Activated CD4-positive, alpha-beta T cell treated with anti-CD3 and anti-CD28 coated beads for 24 hours (primary cell): ENCODE results near the gene GPR85.
"Not testable (repeated sequence)": the region's sequence is repeated elsewhere in the genome, so short reads cannot be mapped to it uniquely, and the experiment has no call there.

ENCODE experiments used
- DNase-seq, 2 donors: peaks; one replicate each; pipeline ENCODE4 v3.0.0-alpha.2; 2020; ENCODE audit warnings: low read depth in 2 of 2

Gene GPR85, protein sequence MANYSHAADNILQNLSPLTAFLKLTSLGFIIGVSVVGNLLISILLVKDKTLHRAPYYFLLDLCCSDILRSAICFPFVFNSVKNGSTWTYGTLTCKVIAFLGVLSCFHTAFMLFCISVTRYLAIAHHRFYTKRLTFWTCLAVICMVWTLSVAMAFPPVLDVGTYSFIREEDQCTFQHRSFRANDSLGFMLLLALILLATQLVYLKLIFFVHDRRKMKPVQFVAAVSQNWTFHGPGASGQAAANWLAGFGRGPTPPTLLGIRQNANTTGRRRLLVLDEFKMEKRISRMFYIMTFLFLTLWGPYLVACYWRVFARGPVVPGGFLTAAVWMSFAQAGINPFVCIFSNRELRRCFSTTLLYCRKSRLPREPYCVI

DNA sequence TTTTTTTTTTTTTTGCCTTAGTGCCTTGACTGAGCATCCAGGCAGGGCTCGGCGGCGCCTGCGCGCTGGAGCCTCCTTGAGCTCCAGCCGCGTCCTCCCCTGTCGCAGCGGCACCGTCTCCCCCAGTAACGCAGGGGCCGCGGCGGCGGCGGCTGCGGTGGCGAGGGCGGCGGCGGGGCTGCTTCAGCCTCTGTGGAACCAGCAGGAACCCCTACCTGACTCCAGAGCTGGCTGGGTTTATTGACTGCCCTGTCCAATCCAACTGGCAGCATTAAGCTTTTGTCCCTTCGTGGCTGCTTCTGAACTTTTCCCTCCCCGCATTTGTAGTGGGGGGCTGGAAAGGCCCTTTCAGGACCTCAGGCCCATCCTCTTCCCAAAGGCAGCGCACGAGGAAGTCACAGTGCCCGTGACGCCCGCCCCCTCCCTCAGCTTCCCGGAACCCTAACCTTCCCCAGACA is at the start of gene GPR85:
Gene GPR85, minus strand, starts transcription at position 397 of the 458 bp plus-strand sequence. CDS start 2,106 bp downstream, outside the sequence.
- no peak for DNase-seq

GRCh38 chr7:113134025-113134424 is 47.4 kb upstream of the GPR85 start:
- DNase-seq: no peak

DNA sequence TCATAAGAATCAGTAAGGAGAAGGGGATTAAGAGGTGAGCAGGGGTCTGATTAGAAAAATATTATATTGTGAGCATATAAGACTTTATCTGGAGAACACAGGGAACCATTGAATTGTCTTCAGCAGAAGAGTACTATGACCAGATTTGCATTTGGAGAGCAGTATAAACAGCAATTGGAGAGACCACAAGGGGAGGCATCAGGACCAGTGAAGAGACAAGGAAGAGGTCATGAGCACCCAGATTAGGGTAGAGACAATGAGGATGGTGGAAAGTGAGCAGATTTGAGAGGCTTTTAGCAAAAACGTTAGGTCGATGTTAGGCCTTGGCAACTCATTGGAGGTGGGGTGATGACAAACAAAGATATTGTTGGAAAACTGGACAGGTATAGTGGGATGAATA is 44.7 kb upstream of the GPR85 start:
- no peak for DNase-seq

- no peak for DNase-seq
These were observed 41.4 kb upstream of the GPR85 start for GRCh38 chr7:113128031-113128430.

GRCh38 chr7:113125728-113126127 is 39.1 kb upstream of the GPR85 start:
- no peak for DNase-seq

DNA sequence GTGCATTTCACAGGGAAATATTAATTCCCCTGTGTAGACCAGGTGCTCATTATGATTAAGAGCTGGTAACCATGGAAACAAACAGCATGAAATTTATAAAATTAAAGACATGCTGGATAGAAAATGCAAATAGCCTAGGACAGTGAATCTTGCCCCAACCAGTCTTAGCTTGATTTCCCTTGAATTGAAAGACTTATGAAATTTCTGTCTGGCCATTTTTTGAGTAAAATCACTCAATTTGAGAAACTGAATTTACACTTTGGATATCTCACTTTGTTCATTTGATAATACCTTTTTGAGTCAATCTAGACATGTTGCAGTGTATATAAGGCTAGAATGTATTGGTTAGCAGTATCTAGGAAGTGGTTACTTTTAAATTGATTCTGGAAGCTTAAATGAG is 36.1 kb upstream of the GPR85 start:
- DNase-seq: no peak

- DNase-seq: no peak
These were observed 34.0 kb upstream of the GPR85 start for GRCh38 chr7:113120647-113121046.

DNA sequence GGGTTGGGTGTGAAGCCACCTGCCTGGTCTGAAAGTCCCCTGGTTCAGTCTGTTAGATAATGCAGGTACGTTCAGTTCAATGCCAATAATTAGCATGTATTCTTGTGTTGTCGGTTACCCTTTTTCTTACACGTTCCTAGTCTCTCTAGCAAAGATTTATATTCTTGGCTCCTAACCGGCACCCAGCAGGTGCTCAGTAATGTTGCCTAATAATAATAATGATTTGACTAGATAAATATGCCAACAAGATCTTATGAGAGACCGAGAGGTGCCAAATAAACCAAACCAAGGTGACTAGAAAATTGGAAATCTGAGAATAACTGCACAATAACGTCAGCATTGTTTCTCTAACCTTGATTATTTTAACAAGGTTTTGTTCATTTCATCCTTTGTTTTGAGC is 32.8 kb upstream of the GPR85 start:
- DNase-seq: no peak

DNA sequence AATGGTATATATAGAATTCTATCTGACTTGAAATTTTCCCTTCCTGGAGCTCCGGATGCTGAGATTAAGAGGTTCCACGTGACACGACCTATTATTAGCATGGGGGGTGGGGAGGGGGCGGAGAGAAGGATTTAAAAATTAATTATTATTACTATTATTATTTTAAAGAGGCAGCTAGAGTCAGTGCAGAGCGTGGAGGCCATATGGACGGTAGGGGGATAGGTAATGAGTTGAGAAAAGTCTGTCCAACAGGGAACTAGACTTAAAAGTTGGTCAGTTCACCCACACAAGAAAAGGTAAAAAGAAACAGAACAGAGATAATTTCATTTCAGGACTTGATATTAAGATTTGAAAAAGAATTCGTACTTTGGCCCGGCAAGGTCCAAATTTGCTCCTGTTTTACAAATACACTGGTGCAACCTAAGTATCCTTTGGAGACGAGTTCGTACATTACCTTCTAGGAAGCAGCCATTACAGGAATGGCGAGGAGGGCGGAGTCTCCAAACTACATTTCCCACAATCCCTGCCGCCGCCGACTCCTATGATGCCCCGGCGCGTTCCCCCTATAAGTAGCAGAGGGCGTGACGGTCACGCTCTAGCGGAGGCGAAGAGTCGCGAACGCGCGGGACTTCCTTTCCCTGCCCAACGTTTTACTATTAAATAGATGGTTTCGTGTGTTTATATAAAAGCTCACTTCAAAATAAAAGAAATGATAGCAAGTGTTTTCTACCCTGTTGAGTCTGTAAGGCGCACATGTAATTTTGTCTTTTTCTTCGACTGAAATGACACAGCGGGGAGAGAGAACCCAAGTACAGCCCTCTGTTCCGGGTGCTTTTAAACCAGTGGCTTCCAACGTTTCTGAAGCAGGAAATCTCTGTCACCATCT is 31.7 kb upstream of the GPR85 start, which contains the start of gene SMIM30:
Gene SMIM30, minus strand, starts transcription at position 481 of the 886 bp plus-strand sequence. CDS start 976 bp downstream, outside the sequence.
- peak; percentile 78 to 84 for DNase-seq

GRCh38 chr7:113117374-113117774 is 30.7 kb upstream of the GPR85 start:
- DNase-seq: not testable (repeated sequence)

DNA sequence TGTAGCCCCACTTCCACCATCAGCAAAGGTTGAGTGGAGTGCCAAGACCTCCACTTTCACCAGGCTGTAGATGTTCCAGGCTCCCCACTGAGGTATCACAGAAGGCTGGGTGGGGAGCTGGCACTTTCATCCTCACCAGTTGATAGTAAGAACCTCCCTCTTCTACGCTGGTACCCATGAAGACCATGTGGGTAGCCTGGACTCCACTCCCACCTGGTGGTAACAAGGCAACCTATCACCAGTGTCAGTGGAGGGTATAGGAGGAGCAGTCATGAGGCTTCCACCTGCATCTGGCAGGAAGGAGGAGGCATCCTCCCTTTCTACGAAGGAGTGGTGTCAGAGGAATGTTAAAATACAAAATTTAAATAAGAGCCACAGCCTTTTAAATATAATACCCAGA is 27.3 kb upstream of the GPR85 start:
- DNase-seq: no peak

DNA sequence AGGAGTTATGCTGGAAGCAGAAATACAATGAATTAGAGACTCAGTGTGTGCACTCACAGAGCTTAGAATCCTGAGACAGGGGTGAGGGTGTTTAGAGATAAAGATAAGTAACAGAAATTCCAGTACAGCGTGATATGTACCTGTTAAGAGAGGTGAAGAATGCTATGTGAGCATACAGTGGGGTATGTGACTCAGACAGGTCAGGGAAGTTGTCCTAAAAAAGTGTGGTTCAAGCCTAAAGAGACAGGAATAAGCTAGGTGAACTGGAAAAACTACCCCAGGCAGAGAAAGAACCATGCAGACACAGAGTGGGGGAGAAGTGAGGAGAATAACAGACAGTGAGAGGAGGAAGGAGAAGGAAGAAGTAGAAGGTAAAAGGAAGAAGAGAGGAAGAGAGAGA is 23.1 kb upstream of the GPR85 start:
- no peak for DNase-seq

GRCh38 chr7:113100121-113100603 is 13.5 kb upstream of the GPR85 start:
- DNase-seq: no peak

- DNase-seq: no peak
These were observed 12.8 kb upstream of the GPR85 start for GRCh38 chr7:113099284-113099919.

GRCh38 chr7:113094517-113095249 is 8.1 kb upstream of the GPR85 start:
- no peak for DNase-seq

- DNase-seq: no peak
These were observed 6.9 kb upstream of the GPR85 start for GRCh38 chr7:113093561-113093960.

DNA sequence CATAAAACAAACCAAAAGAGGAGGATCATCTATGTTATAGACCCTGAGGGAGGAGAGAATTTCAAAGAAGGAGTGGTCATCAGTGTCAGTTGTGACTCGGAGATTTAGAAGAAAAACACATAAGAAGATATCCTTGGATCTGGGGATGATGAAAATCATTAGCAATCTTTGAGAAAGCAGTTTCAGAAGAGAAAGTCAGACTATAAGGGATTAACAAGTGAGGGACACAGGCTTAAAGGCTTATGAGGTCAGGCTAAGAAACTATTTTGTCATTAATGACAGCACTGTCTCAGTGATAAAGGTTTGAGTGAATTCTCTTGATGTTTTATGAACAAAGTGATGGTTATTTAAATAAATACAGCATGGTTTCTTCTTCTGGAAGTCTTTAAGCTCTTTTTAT is 6.1 kb upstream of the GPR85 start:
- DNase-seq: no peak

DNA sequence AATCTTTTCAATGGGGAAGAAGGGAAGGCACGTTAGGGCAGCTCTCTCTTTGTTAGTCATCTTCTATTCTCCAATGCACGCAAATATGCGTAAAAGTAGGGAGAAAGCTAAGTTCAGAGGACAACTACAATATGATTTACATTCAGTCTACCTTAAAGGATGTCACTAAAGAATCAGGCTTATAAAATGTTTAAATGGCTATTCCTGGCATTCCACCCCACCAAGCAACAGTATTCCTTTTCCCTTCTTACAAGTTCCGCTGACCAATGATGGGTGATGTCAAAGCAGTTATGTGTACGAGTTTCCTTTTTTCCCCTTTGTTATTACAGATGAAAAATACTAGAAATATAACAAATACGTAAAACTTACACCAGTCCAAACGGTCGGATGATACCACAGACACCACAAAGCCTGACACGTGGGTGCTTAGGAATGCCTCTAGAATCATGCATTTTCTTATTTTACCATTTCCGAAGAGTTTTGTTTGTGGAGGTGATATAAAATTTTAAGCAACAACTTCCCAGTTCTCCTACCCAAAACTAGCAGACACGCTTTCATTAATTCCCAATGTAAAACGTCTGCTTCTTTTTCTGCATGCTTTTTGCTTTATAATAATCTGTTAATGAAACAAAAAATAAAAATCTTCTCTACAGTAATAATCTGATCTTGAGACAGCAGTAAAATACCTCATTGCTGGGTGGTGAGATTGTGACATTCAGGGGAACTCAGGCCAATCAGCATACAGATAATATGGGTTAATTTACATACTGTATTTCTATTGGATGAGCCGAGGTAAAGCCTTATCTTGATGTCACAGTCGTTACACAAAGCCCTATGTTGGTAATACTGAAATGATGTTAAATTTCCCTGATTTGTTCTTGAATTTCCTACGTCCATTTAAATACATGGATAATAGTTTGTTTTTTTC is 708 bp upstream of the GPR85 start:
- no peak for DNase-seq

- DNase-seq: no peak
These were observed 741 bp downstream of the GPR85 start for GRCh38 chr7:113085781-113086390.
